ENCODE data around the gene POU3F1. TPM values are rescaled to one million over a fixed set of nuclear protein-coding genes. Genes with fewer than 3 reads are reported as not detected.

Gene POU3F1
- total and polyA plus RNA-seq, 8 donors = 0.07 to 0.57 (median 0.08) TPM; not detected in 4

DNA sequence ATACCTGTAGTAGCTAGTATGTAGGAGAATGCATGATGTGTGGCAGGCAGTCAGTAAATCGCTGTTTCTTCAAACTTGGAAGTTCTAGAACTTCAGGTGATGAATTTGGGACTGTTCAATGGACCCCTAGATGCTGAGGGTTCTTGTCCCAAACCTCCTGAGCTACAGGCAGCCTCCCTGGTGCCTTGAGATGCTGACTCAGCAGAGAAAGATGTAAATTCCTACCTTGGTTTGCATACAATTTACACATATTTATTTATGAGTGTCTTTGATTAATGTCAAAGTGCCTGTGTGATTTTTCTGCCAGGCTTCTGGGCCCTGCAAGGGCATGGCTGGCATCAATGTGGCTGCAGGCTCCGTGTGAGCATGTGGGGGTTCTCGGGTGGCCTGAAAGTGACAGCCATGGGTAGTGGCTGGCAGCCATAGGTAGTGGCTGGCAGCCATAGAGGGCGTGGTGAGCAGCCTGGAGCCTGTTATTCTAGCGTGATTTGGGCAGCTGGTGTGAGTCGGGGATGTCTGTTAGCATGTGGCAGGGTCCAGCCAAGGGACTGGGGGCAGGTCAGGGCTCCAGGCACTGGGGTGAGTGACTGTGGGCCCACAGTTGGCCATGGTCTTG lies 13.2 kb upstream of the POU3F1 start:
- TF ChIP-seq, protein P1, sequence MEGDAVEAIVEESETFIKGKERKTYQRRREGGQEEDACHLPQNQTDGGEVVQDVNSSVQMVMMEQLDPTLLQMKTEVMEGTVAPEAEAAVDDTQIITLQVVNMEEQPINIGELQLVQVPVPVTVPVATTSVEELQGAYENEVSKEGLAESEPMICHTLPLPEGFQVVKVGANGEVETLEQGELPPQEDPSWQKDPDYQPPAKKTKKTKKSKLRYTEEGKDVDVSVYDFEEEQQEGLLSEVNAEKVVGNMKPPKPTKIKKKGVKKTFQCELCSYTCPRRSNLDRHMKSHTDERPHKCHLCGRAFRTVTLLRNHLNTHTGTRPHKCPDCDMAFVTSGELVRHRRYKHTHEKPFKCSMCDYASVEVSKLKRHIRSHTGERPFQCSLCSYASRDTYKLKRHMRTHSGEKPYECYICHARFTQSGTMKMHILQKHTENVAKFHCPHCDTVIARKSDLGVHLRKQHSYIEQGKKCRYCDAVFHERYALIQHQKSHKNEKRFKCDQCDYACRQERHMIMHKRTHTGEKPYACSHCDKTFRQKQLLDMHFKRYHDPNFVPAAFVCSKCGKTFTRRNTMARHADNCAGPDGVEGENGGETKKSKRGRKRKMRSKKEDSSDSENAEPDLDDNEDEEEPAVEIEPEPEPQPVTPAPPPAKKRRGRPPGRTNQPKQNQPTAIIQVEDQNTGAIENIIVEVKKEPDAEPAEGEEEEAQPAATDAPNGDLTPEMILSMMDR (IDR thresholded peaks at IDR 0.05) = no peak
- Histone ChIP-seq H3K27me3 (no peaks in the 10 kb centered on the region), H3K4me3 (no peak overlapping the region), H3K36me3 (no peaks in the 10 kb centered on the region), H3K4me1 (peaks cover 0 to 3% (median 0%) of the 10 kb centered on the region in 3 donors), H3K9me3 (no peaks in the 10 kb centered on the region), H3K27ac (no peak overlapping the region)
- FAIRE-seq (no peak), ATAC-seq (no peak), DNase-seq (no peak)
- 48 to 58% methylated on average over 6 of the region's 6 CpGs for WGBS, 2 donors
- intact Hi-C loops (cut with DNase I) = no loop called here

DNA sequence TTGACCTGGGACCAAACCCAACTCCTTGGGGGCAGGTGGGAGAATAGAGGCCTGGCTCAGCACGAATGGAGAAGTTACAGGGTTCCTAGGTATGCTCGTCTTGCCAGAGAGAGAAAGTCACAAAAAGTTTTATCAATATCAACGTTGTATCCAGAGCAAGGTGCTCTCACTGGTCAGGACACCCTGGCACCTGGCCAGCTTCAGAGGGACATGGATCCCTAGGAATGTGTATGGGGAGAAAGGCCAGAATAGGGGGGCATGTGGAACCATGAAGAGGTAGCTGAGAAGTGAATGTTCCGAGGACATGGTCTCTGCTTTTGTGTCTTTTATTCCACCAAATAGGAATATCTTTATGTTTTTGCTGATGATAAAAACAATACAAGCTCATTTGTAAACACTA lies 9.4 kb upstream of the POU3F1 start:
- intact Hi-C loops (cut with DNase I) = no loop called here
- TF ChIP-seq, protein P1 (IDR thresholded peaks at IDR 0.05) = no peak
- Histone ChIP-seq H3K36me3 (no peaks in the 10 kb centered on the region), H3K27ac (no peak overlapping the region), H3K4me1 (peaks cover 0 to 3% (median 0%) of the 10 kb centered on the region in 3 donors), H3K4me3 (no peak overlapping the region), H3K9me3 (no peaks in the 10 kb centered on the region), H3K27me3 (no peaks in the 10 kb centered on the region)
- 43 to 54% methylated on average over 4 of the region's 4 CpGs for WGBS, 2 donors
- DNase-seq = no peak
- no peak for ATAC-seq
- no peak for FAIRE-seq

DNA sequence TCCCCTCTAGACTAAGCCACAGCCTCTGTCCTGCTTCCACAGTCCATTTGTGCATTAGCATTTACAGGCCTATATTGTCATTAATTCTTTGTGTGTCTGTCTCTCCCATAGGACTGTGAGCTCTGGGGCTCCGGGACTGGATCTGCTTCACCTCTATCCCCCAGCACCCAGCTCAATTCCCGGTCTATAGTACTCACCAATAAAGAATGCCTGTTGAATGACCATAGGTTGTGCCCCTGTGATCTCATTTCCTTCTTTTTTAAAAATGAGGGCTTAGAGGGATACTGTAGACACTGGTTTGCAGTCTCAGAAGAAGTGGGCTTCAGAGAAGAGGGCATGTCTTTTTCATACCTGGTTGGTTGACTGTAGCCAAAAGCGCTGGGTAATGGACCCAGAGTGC lies 8.8 kb upstream of the POU3F1 start:
- FAIRE-seq (no peak), ATAC-seq (no peak), DNase-seq (no peak)
- no peaks in the 10 kb centered on the region for H3K27me3 ChIP-seq
- H3K4me3 ChIP-seq = no peak overlapping the region
- no peaks in the 10 kb centered on the region for H3K36me3 ChIP-seq
- 84% methylated on average over 3 of the region's 3 CpGs for WGBS, 2 donors
- no peak overlapping the region for H3K27ac ChIP-seq
- intact Hi-C loops (cut with DNase I) = no loop called here
- no peaks in the 10 kb centered on the region for H3K9me3 ChIP-seq
- H3K4me1 ChIP-seq = peaks cover 0 to under 1% (median 0%) of the 10 kb centered on the region in 3 donors
- TF ChIP-seq, protein P1 (IDR thresholded peaks at IDR 0.05) = no peak

DNA sequence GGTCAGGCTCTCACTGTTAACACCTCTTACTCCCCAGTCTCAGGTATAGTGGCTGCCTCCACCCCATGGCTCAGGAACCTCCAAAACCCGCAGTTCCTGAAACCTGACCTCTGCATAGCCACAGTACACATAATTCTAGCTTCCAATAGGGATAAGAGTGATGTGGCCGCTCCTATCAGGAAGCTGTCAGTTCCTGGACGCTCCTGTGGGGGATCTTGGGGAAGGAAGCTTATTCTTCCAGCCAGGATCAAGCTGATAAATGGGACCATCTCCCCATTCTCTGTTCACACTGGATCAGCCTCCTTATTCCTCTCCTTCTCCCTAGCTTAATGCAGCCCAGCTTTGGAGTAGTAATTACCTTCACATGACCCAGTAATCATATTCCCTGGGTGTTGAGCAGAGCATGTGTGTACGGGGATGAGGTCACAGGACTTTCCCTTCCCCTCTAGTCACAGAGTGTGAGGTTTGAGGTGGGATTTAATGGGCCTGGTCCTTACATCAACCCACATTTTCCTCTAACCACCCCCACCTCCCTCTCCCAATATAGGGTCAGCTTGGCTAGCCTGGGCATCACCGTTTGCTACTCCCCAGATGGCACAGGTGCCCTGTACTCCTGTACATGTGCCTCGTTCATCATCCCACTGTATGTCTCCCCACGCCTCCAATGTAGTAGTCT lies 7.0 kb upstream of the POU3F1 start:
- ATAC-seq (no peak), FAIRE-seq (no peak), DNase-seq (no peak)
- 57 to 63% methylated on average over 7 of the region's 7 CpGs for WGBS, 2 donors
- H3K4me1 ChIP-seq = no peaks in the 10 kb centered on the region
- no peak overlapping the region for H3K4me3 ChIP-seq
- H3K27ac ChIP-seq = no peak overlapping the region
- H3K27me3 ChIP-seq = no peaks in the 10 kb centered on the region
- no peaks in the 10 kb centered on the region for H3K9me3 ChIP-seq
- TF ChIP-seq, protein P1 (IDR thresholded peaks at IDR 0.05) = no peak
- intact Hi-C loops (cut with DNase I) = no loop called here
- no peaks in the 10 kb centered on the region for H3K36me3 ChIP-seq
